Measurements from ENCODE around the gene SNX14.

DNA sequence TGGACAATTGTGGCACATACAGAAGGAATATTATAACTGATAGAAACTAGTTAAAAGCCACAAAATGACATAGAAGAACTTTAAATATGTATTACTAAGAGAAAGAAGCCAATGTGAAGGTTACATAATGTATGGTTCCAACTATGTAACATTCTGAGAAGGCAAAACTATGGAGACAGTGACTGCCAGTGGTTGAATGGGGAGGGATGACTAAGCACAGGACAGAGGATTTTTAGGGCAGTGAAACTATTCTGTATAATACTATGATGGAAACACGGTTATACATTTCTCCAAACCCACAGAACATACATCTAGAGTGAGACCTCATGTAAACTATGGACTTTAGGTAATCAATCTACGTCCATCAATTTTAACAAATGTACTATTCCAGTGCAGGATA, 26.6 kb upstream of the SNX14 start:
- TF ChIP-seq, protein P1, sequence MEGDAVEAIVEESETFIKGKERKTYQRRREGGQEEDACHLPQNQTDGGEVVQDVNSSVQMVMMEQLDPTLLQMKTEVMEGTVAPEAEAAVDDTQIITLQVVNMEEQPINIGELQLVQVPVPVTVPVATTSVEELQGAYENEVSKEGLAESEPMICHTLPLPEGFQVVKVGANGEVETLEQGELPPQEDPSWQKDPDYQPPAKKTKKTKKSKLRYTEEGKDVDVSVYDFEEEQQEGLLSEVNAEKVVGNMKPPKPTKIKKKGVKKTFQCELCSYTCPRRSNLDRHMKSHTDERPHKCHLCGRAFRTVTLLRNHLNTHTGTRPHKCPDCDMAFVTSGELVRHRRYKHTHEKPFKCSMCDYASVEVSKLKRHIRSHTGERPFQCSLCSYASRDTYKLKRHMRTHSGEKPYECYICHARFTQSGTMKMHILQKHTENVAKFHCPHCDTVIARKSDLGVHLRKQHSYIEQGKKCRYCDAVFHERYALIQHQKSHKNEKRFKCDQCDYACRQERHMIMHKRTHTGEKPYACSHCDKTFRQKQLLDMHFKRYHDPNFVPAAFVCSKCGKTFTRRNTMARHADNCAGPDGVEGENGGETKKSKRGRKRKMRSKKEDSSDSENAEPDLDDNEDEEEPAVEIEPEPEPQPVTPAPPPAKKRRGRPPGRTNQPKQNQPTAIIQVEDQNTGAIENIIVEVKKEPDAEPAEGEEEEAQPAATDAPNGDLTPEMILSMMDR (IDR thresholded peaks at IDR 0.05; ENCODE audit: extremely low read depth in 1 of 2, insufficient read depth in 1 of 2, low read depth in 1 of 2, low read length in 2 of 2) = no peak
- TF ChIP-seq FOS (IDR thresholded peaks at IDR 0.05; ENCODE audit: borderline replicate concordance, insufficient read depth, low read length) (no peak), POLR2A (IDR thresholded peaks at IDR 0.05; ENCODE audit: low read depth, low read length) (no peak), POLR2AphosphoS5 (IDR thresholded peaks at IDR 0.05; ENCODE audit: insufficient read depth, low read depth, low read length) (no peak)
- TF ChIP-seq, protein P2, sequence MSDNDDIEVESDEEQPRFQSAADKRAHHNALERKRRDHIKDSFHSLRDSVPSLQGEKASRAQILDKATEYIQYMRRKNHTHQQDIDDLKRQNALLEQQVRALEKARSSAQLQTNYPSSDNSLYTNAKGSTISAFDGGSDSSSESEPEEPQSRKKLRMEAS (IDR thresholded peaks at IDR 0.05; ENCODE audit: insufficient read depth, insufficient read length) = no peak

All from endothelial cell of umbilical vein (primary cell).